ENCODE measurements around the gene PCIF1.

DNA sequence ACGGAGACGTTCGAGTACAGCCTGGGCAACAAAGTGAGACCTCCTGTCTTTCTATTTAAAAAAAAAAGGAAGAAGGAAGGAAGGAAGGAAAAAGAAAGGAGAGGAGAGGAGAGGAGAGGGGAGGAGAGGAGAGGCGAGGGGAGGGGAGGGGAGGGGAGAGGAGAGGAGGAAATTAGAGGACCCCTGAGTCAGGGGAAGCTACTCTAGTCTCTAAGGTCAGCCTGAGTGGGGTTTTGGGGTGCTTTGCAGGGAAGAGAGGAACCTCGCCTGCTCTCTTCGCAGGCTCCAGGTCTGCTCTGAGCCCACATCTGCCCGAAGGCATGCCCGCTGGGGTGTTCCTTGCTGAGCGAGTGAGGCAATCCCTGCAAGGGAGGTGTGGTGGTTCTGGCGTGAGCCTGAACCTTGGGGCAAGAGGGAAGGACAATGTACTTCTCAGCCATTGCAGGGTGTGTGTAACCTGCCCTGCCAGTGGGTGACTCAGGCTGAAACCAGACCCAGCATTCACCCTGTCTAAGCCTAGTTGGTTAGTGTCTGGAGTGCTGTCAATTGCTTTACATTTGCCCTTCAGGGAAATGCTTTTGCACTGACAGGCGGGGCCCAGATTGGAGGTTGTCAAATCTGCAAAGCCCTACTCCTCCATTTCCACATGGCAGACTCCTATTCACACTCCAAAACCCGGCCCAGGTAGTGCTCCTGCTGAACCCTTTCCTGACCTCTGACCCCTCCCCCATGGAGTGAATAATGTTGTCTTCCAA, 58.9 kb downstream of the PCIF1 start:
- TF ChIP-seq, protein P1, sequence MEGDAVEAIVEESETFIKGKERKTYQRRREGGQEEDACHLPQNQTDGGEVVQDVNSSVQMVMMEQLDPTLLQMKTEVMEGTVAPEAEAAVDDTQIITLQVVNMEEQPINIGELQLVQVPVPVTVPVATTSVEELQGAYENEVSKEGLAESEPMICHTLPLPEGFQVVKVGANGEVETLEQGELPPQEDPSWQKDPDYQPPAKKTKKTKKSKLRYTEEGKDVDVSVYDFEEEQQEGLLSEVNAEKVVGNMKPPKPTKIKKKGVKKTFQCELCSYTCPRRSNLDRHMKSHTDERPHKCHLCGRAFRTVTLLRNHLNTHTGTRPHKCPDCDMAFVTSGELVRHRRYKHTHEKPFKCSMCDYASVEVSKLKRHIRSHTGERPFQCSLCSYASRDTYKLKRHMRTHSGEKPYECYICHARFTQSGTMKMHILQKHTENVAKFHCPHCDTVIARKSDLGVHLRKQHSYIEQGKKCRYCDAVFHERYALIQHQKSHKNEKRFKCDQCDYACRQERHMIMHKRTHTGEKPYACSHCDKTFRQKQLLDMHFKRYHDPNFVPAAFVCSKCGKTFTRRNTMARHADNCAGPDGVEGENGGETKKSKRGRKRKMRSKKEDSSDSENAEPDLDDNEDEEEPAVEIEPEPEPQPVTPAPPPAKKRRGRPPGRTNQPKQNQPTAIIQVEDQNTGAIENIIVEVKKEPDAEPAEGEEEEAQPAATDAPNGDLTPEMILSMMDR (IDR thresholded peaks at IDR 0.05): no peak
- TF ChIP-seq EZH2phosphoT487 (IDR thresholded peaks at IDR 0.05) (no peak), EZH2 (IDR thresholded peaks at IDR 0.05) (no peak)
